GM23338 (cell line): ENCODE results near the gene S100A11.

Source experiments
- ETS1 ChIP-seq: IDR thresholded peaks from 2 replicates; pipeline ENCODE4 v1.6.1; 2016; ENCODE audit warnings: antibody characterized with exemption
- EZH2 ChIP-seq: fragments of 200-600 bp; sonication (generic); IDR thresholded peaks from one replicate; pipeline ENCODE4 v1.8.0; 2017; ENCODE audit warnings: antibody characterized with exemption, mild to moderate bottlenecking, low read depth; ENCODE audit not compliant: unreplicated experiment
- EZH2phosphoT487 ChIP-seq: fragments of 200-600 bp; sonication (generic); IDR thresholded peaks from one replicate; pipeline ENCODE4 v1.8.1; 2018; ENCODE audit warnings: antibody characterized with exemption; ENCODE audit not compliant: unreplicated experiment
- JUNB ChIP-seq: IDR thresholded peaks from one replicate; pipeline ENCODE4 v1.6.1; 2016; ENCODE audit warnings: antibody characterized with exemption; ENCODE audit not compliant: unreplicated experiment
- NANOG ChIP-seq: IDR thresholded peaks from 2 replicates; pipeline ENCODE4 v1.6.1; 2016; ENCODE audit warnings: antibody characterized with exemption, borderline replicate concordance
- POLR2AphosphoS5 ChIP-seq: IDR thresholded peaks from 2 replicates; pipeline ENCODE4 v1.6.1; 2016; ENCODE audit warnings: antibody characterized with exemption, low read depth
- ZNF462 ChIP-seq: fragments of 250-450 bp; sonication (Bioruptor Pico); IDR thresholded peaks from 2 replicates; pipeline ENCODE4 v1.5.0; 2020; ENCODE audit warnings: mild to moderate bottlenecking, moderate library complexity
- TF ChIP-seq, protein P1 (sequence below), 2 experiments: fragments of 200-600 bp in 1 of 2; sonication (generic) in 1 of 2; conservative IDR thresholded peaks; 2 replicates each; pipeline versions ENCODE4 v1.5.1 to v1.6.1; 2016 to 2017; ENCODE audit warnings: antibody characterized with exemption in 2 of 2, low read depth in 2 of 2, mild to moderate bottlenecking in 2 of 2, moderate library complexity in 1 of 2

- TF ChIP-seq ETS1 (no peak), NANOG (no peak), POLR2AphosphoS5 (no peak), JUNB (no peak), EZH2phosphoT487 (no peak), EZH2 (no peak), ZNF462 (CRISPR knock-in tag) (no peak)
- TF ChIP-seq, protein P1, sequence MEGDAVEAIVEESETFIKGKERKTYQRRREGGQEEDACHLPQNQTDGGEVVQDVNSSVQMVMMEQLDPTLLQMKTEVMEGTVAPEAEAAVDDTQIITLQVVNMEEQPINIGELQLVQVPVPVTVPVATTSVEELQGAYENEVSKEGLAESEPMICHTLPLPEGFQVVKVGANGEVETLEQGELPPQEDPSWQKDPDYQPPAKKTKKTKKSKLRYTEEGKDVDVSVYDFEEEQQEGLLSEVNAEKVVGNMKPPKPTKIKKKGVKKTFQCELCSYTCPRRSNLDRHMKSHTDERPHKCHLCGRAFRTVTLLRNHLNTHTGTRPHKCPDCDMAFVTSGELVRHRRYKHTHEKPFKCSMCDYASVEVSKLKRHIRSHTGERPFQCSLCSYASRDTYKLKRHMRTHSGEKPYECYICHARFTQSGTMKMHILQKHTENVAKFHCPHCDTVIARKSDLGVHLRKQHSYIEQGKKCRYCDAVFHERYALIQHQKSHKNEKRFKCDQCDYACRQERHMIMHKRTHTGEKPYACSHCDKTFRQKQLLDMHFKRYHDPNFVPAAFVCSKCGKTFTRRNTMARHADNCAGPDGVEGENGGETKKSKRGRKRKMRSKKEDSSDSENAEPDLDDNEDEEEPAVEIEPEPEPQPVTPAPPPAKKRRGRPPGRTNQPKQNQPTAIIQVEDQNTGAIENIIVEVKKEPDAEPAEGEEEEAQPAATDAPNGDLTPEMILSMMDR (conservative IDR thresholded peaks at IDR 0.05; ENCODE audit: low read depth in 2 of 2) = no peak
These were observed 9.9 kb downstream of the S100A11 start for GRCh38 chr1:152026895-152027294.
